HG03565 (cell line): ENCODE data around the gene WNK2.
"Not testable (repeated sequence)": the region's sequence is repeated elsewhere in the genome, so short reads cannot be mapped to it uniquely, and the experiment has no call there.

Experiments used
- ATAC-seq: cut with Tn5 transposase; IDR thresholded peaks from one replicate; pipeline ENCODE4 v1.9.1; 2021; ENCODE audit warnings: mild to moderate bottlenecking, moderate library complexity; ENCODE audit not compliant: unreplicated experiment

Gene WNK2

GRCh38 chr9:93183663-93184431 lies at the start of gene WNK2:
TSS of gene WNK2 (plus strand) at chr9:93184139. CDS start at chr9:93184930, 791 bp downstream.
- ATAC-seq: no peak

- no peak for ATAC-seq
Observed at GRCh38 chr9:93134740-93135444, 49.0 kb upstream of the WNK2 start.

GRCh38 chr9:93136011-93136440 lies 47.9 kb upstream of the WNK2 start:
- ATAC-seq: no peak

- ATAC-seq: no peak
Observed at GRCh38 chr9:93137362-93137761, 46.6 kb upstream of the WNK2 start.

GRCh38 chr9:93138171-93138764 lies 45.7 kb upstream of the WNK2 start:
- no peak for ATAC-seq

- ATAC-seq: no peak
Observed at GRCh38 chr9:93139365-93140182, 44.4 kb upstream of the WNK2 start.

GRCh38 chr9:93141771-93142483 lies 42.0 kb upstream of the WNK2 start:
- no peak for ATAC-seq

GRCh38 chr9:93143830-93144530 lies 40.0 kb upstream of the WNK2 start:
- no peak for ATAC-seq

GRCh38 chr9:93146696-93147095 lies 37.2 kb upstream of the WNK2 start:
- not testable (repeated sequence) for ATAC-seq

- no peak for ATAC-seq
Observed at GRCh38 chr9:93147632-93148031, 36.3 kb upstream of the WNK2 start.

- ATAC-seq: no peak
Observed at GRCh38 chr9:93148721-93149120, 35.2 kb upstream of the WNK2 start.

GRCh38 chr9:93149361-93149760 lies 34.6 kb upstream of the WNK2 start:
- ATAC-seq: no peak

GRCh38 chr9:93151097-93151784 lies 32.7 kb upstream of the WNK2 start:
- no peak for ATAC-seq

GRCh38 chr9:93154293-93154903 lies 29.5 kb upstream of the WNK2 start:
- ATAC-seq: no peak

- ATAC-seq: no peak
Observed at GRCh38 chr9:93155716-93156474, 28.0 kb upstream of the WNK2 start.

GRCh38 chr9:93156475-93157008 lies 27.4 kb upstream of the WNK2 start:
- ATAC-seq: peak; percentile 70

GRCh38 chr9:93159601-93160471 lies 24.1 kb upstream of the WNK2 start:
- peak; percentile 59 for ATAC-seq
